Central memory CD4-positive, alpha-beta T cell (primary cell): Measurements from ENCODE around the gene MED13L.

ENCODE experiments used
- DNase-seq: peaks from one replicate; pipeline ENCODE4 v3.0.0; 2022

MED13L gene

GRCh38 chr12:116123451-116124258 is 153.8 kb downstream of the MED13L start:
- DNase-seq = no peak

GRCh38 chr12:116122628-116123027 is 154.9 kb downstream of the MED13L start:
- DNase-seq = no peak

DNA sequence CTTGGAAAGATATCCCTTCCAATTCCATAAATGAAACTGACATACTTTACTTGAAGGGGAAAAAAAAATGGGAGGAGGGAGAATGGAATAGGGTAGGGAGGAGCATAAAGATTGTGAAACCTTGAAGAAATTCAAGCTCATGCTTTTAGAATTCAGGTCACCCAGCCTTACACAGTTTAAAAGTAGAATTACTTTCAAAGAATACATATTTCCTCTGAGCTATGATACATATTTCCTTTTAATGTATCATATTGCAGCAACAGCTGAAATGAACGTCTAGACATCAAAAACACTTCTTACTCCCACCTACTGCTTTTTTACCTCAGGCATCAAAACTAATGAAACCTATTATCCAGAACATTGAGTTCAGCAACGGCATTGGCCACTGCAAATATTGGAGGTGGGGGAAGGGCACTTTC is 156.0 kb downstream of the MED13L start:
- no peak for DNase-seq

DNA sequence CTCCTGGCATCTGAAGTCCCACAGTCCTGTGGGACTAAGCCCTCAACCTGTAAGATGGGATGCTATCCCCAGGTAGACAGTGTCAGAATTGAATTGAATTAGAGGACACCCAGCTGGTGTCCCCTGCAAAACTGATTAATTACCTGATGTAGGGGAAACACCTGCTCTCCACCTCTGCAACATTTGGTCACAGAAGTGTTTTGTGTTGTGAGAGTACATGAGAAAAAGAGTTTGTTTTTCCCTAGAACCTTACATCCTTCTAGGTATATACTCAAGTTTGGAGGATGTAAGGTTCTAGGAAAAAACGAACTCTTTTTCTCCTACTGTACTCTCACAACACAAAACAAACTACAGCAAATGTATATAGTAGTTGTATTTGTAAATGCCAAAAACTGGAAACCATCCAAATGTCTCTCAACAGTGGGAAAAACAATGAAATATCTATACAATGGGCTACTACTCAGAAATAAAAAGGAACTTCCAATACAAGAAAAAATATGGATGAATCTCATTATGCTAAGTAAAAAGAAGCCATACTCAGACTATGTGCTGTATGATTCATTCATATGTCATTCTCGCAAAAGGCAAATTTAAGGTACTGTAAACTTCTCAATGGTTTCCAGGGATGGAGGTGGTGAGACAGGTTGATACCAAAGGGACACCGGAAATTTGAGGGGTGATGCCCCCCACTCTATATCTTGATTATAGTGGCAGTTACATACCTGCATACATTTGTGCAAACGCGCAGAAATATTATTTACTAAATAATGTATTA is 160.7 kb downstream of the MED13L start:
- DNase-seq = no peak

GRCh38 chr12:116113398-116114130 is 163.9 kb downstream of the MED13L start:
- DNase-seq = no peak

- no peak for DNase-seq
These were observed 170.6 kb downstream of the MED13L start for GRCh38 chr12:116106870-116107269.

GRCh38 chr12:116104167-116104767 is 173.2 kb downstream of the MED13L start:
- no peak for DNase-seq

- no peak for DNase-seq
These were observed 175.5 kb downstream of the MED13L start for GRCh38 chr12:116101991-116102390.

DNA sequence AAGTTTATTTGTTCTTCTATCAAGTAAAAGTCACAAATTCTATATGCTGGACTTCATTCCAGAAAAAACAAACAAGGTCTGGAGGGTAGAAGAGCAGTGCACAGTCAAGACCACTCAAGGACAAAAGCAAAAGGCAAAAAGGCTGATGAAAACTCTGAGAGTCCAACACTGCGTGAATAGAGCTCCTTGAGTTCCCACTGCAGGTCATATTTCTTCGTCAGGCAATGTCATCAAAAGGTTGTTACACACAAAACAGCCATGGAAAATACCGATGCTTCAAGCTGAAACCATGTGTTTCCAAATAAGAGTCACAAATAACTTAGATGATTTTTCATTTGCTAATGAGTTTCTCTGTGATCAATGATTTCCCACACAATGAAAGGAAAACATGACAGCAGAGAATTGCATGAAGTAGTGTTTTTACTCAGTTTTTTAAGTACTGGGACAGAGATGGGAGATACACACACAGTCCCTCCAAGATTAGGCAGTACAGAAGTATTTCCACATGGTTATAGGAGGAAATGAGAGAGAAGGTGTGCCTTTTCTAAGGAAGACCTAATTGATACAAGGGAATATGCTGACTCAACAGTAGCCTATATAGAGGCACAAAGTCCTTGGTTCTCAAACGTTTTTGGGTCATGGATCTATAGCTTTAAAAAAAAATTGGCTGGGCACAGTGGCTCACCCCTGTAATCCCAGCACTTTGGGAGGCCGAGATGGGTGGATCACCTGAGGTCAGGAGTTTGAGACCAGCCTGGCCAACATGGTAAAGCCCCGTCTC is 177.7 kb downstream of the MED13L start:
- no peak for DNase-seq

- no peak for DNase-seq
These were observed 180.6 kb downstream of the MED13L start for GRCh38 chr12:116096874-116097273.

DNA sequence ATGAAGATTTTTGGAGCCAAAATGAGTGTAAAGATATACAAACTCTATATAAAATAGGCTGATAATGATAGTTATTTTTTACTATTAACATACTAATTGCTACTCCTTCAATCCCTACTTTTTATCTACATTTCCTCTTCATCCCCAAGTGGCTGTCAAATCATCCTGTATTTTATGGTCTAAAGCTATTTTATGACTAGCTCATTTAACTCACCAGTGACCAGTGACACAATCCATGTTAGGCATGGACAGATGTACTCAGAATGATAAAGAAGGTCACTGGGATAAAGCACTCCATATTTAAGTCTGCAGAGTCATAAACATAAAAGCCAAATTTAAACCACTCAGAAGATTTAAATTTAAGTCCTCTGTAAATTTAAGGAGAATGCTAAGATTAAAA is 183.0 kb downstream of the MED13L start:
- DNase-seq = no peak

DNA sequence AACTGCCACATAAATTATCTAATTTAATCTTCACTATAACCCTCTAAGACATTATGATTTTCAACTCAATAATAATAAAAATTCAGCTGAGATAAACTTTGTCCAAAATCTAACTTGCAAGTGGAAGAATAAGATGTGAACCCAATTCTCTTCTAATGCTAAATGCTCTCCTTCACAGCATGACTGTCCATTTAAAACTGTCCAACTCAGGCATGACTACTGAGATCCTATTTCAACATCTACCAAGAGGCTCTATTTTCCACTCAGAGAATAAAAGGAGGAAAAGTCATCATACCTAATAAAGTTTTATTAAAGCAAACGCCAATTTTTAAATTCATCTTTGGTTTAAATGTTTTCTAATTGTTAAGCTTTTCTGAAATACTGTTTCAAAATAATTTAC is 183.6 kb downstream of the MED13L start:
- DNase-seq = no peak

DNA sequence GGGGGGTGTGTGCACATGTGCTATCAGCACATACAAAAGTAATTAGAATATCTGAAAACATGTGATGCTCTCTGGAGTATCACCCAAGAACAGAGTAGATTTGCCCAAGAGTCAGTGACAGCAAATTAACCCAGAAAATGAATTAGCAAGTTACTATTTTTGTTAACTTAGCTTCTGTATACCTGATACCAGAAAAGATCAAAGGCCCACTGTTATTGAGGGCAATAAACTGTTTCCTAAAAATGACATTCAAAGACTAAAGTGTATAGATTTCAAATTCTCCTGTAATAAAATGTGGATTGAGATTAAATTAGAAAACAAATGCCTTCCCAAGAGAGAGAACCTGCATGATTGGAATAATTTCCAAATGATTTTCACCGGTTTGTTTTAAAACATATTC is 184.7 kb downstream of the MED13L start:
- DNase-seq = no peak

DNA sequence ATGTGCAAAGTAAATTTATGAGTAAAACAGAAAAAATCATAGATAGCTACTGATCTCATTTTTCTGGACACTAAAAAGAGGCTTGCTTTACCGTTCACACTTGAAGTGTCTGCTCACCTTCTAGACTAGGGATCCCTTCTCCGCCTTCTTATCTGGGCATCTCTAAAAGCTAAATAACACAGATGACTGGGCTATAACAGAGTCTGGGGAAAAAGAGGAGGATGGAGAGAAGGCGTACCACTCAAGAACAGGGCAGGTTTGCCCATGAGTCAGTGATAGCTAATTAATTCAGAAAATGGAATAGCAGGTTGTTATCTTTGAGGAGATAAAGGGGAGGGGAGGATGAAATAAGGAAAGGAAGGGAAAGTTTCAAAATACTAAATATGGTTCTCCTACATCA is 185.3 kb downstream of the MED13L start:
- DNase-seq = no peak

- DNase-seq = no peak
These were observed 185.9 kb downstream of the MED13L start for GRCh38 chr12:116091579-116091978.

GRCh38 chr12:116090516-116090915 is 187.0 kb downstream of the MED13L start:
- DNase-seq = no peak

- DNase-seq = no peak
These were observed 188.4 kb downstream of the MED13L start for GRCh38 chr12:116089080-116089479.

- DNase-seq = no peak
These were observed 189.5 kb downstream of the MED13L start for GRCh38 chr12:116087962-116088361.

DNA sequence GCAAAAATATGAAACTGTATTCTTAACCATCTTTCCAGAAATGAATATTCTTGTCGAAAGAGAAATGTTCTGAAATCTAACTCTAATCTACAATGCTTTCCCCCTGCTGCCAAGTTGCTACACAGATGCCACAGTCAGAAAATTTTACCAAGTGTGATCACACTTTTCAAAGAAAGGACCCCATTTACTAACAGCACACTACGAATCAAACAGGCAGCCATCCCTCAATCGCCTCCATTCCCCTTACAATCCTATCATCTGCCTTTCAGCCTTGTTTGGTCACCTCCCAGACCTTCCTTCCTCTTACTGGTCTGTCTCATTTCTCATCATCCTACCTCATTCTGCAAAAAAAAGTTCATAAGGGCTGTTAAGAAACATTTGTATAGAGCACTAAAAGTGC is 190.1 kb downstream of the MED13L start:
- DNase-seq = no peak

DNA sequence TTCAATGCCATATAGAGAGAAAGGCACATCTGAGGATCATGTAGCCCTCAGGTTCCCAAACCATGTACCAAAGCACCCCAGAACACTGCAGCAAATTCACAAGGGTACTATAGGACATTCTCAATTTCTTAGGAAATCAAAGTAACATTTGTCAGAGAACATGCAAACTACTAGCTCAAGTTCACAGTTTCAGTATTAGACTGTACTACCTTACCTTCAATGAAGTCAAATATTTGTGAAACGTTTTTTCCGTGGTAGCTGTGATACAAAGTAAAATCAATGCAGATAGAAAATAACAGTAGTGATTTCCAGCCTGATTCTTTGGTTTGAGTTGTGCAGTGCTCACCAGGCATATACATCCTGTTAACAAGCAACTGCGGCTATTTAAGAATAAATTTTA is 197.1 kb downstream of the MED13L start:
- no peak for DNase-seq

GRCh38 chr12:116078396-116078795 is 199.1 kb downstream of the MED13L start:
- DNase-seq = no peak

DNA sequence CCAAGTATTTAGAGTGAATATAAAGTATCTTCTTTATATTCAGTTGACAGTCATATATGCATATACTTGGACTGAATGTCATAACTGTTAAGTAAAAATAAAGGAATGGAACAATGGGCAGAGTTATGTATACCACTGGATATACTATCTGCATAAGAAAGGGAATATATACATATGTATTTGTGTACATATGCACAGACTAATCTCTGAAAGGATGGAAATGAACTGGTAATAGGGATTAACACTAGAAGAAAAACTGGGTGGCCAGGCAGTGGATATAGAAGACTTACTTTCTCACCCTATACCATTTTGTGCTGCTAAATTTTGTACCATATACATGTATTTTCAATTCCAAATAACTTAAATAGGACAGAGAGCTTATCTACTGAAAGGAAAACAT is 200.1 kb downstream of the MED13L start:
- DNase-seq = no peak
